ENCODE measurements around the gene PRLR. TPM values are rescaled to one million over a fixed set of nuclear protein-coding genes. Genes with fewer than 3 reads are reported as not detected.

The PRLR gene
- total RNA-seq, 1 donor from 2014 or later = not detected

- Mint-ChIP-seq H3K9me3 (no peaks in the 10 kb centered on the region), H3K4me3 (ENCODE audit: low read depth) (no peak overlapping the region), H3K27me3 (ENCODE audit: low read depth) (peaks cover 3% of the 10 kb centered on the region), H3K4me1 (ENCODE audit: low read depth) (no peaks in the 10 kb centered on the region), H3K27ac (no peak overlapping the region), H3K36me3 (ENCODE audit: low read depth) (no peaks in the 10 kb centered on the region)
- intact Hi-C loops (cut with micrococcal nuclease) = no loop called here
- DNase-seq (ENCODE audit: low spot score) = no peak
Measured at GRCh38 chr5:35094948-35095347, 135.3 kb downstream of the PRLR start.

- DNase-seq (ENCODE audit: low spot score) = no peak
- Mint-ChIP-seq H3K36me3 (ENCODE audit: low read depth) (no peaks in the 10 kb centered on the region), H3K4me1 (ENCODE audit: low read depth) (no peaks in the 10 kb centered on the region), H3K27ac (no peak overlapping the region), H3K27me3 (ENCODE audit: low read depth) (peaks cover 4% of the 10 kb centered on the region), H3K9me3 (no peaks in the 10 kb centered on the region), H3K4me3 (ENCODE audit: low read depth) (no peak overlapping the region)
- intact Hi-C loops (cut with micrococcal nuclease) = no loop called here
Measured at GRCh38 chr5:35092703-35093102, 137.6 kb downstream of the PRLR start.

GRCh38 chr5:35091704-35092103 is 138.6 kb downstream of the PRLR start:
- Mint-ChIP-seq H3K4me1 (ENCODE audit: low read depth) (no peaks in the 10 kb centered on the region), H3K27ac (no peak overlapping the region), H3K27me3 (ENCODE audit: low read depth) (peaks cover 7% of the 10 kb centered on the region), H3K36me3 (ENCODE audit: low read depth) (no peaks in the 10 kb centered on the region), H3K9me3 (no peaks in the 10 kb centered on the region), H3K4me3 (ENCODE audit: low read depth) (no peak overlapping the region)
- intact Hi-C loops (cut with micrococcal nuclease) = no loop called here
- DNase-seq (ENCODE audit: low spot score) = no peak

- no peaks in the 10 kb centered on the region for H3K9me3 Mint-ChIP-seq
- no peak overlapping the region for H3K4me3 Mint-ChIP-seq (ENCODE audit: low read depth)
- intact Hi-C loops (cut with micrococcal nuclease) = loop anchor here (1.0 to 5.0 kb wide), 4 partner anchors 94 to 837 kb away; no protein-coding TSS in a partner anchor
- no peaks in the 10 kb centered on the region for H3K4me1 Mint-ChIP-seq (ENCODE audit: low read depth)
- H3K36me3 Mint-ChIP-seq (ENCODE audit: low read depth) = no peaks in the 10 kb centered on the region
- DNase-seq (ENCODE audit: low spot score) = peak; percentile 22
- no peak overlapping the region for H3K27ac Mint-ChIP-seq
- H3K27me3 Mint-ChIP-seq (ENCODE audit: low read depth) = peaks cover 4% of the 10 kb centered on the region
Measured at GRCh38 chr5:35089334-35090314, 140.7 kb downstream of the PRLR start.

- Mint-ChIP-seq H3K36me3 (ENCODE audit: low read depth) (no peaks in the 10 kb centered on the region), H3K27ac (no peak overlapping the region), H3K9me3 (no peaks in the 10 kb centered on the region), H3K4me1 (ENCODE audit: low read depth) (no peaks in the 10 kb centered on the region), H3K4me3 (ENCODE audit: low read depth) (no peak overlapping the region), H3K27me3 (ENCODE audit: low read depth) (peaks cover 4% of the 10 kb centered on the region)
- no peak for DNase-seq (ENCODE audit: low spot score)
- intact Hi-C loops (cut with micrococcal nuclease) = loop anchor here (2.0 to 5.0 kb wide), 2 partner anchors 114 to 349 kb away; no protein-coding TSS in a partner anchor
Measured at GRCh38 chr5:35087991-35088390, 142.3 kb downstream of the PRLR start.

GRCh38 chr5:35083150-35083549 is 147.1 kb downstream of the PRLR start:
- no peaks in the 10 kb centered on the region for H3K36me3 Mint-ChIP-seq (ENCODE audit: low read depth)
- intact Hi-C loops (cut with micrococcal nuclease) = no loop called here
- no peak for DNase-seq (ENCODE audit: low spot score)

GRCh38 chr5:35082530-35082929 is 147.8 kb downstream of the PRLR start:
- no peaks in the 10 kb centered on the region for H3K36me3 Mint-ChIP-seq (ENCODE audit: low read depth)
- intact Hi-C loops (cut with micrococcal nuclease) = no loop called here
- H3K4me1 Mint-ChIP-seq (ENCODE audit: low read depth) = no peaks in the 10 kb centered on the region
- H3K4me3 Mint-ChIP-seq (ENCODE audit: low read depth) = no peak overlapping the region
- H3K27me3 Mint-ChIP-seq (ENCODE audit: low read depth) = peaks cover 3% of the 10 kb centered on the region
- no peak overlapping the region for H3K27ac Mint-ChIP-seq
- H3K9me3 Mint-ChIP-seq = no peaks in the 10 kb centered on the region
- no peak for DNase-seq (ENCODE audit: low spot score)

More at GRCh38 chr5:35083150-35083549, 147.1 kb downstream of the PRLR start:
- Mint-ChIP-seq H3K27me3 (ENCODE audit: low read depth) (peaks cover 4% of the 10 kb centered on the region), H3K9me3 (no peaks in the 10 kb centered on the region), H3K4me1 (ENCODE audit: low read depth) (no peaks in the 10 kb centered on the region), H3K4me3 (ENCODE audit: low read depth) (no peak overlapping the region), H3K27ac (no peak overlapping the region)

- H3K36me3 Mint-ChIP-seq (ENCODE audit: low read depth) = no peaks in the 10 kb centered on the region
- intact Hi-C loops (cut with micrococcal nuclease) = no loop called here
- no peaks in the 10 kb centered on the region for H3K4me1 Mint-ChIP-seq (ENCODE audit: low read depth)
- H3K4me3 Mint-ChIP-seq (ENCODE audit: low read depth) = no peak overlapping the region
- H3K27me3 Mint-ChIP-seq (ENCODE audit: low read depth) = no peaks in the 10 kb centered on the region
- no peaks in the 10 kb centered on the region for H3K9me3 Mint-ChIP-seq
- no peak for DNase-seq (ENCODE audit: low spot score)
- H3K27ac Mint-ChIP-seq = no peak overlapping the region
Measured at GRCh38 chr5:35081134-35081533, 149.2 kb downstream of the PRLR start.

- Mint-ChIP-seq H3K9me3 (no peaks in the 10 kb centered on the region), H3K4me1 (ENCODE audit: low read depth) (no peaks in the 10 kb centered on the region), H3K36me3 (ENCODE audit: low read depth) (no peaks in the 10 kb centered on the region), H3K27me3 (ENCODE audit: low read depth) (no peaks in the 10 kb centered on the region), H3K4me3 (ENCODE audit: low read depth) (no peak overlapping the region), H3K27ac (no peak overlapping the region)
- intact Hi-C loops (cut with micrococcal nuclease) = no loop called here
- DNase-seq (ENCODE audit: low spot score) = no peak
Measured at GRCh38 chr5:35073160-35073559, 157.1 kb downstream of the PRLR start.

- intact Hi-C loops (cut with micrococcal nuclease) = no loop called here
- no peak for DNase-seq (ENCODE audit: low spot score)
- Mint-ChIP-seq H3K27me3 (ENCODE audit: low read depth) (peaks cover 3% of the 10 kb centered on the region), H3K9me3 (no peaks in the 10 kb centered on the region), H3K36me3 (ENCODE audit: low read depth) (no peaks in the 10 kb centered on the region), H3K4me1 (ENCODE audit: low read depth) (no peaks in the 10 kb centered on the region), H3K4me3 (ENCODE audit: low read depth) (no peak overlapping the region), H3K27ac (no peak overlapping the region)
Measured at GRCh38 chr5:35069188-35069587, 161.1 kb downstream of the PRLR start.

GRCh38 chr5:35067985-35068384 is 162.3 kb downstream of the PRLR start:
- intact Hi-C loops (cut with micrococcal nuclease) = no loop called here
- peaks cover 5% of the 10 kb centered on the region for H3K27me3 Mint-ChIP-seq (ENCODE audit: low read depth)
- H3K27ac Mint-ChIP-seq = no peak overlapping the region

GRCh38 chr5:35066260-35066795 is 164.0 kb downstream of the PRLR start:
- intact Hi-C loops (cut with micrococcal nuclease) = no loop called here
- no peak overlapping the region for H3K27ac Mint-ChIP-seq
- H3K27me3 Mint-ChIP-seq (ENCODE audit: low read depth) = peaks cover 7% of the 10 kb centered on the region
- H3K9me3 Mint-ChIP-seq = no peaks in the 10 kb centered on the region
- DNase-seq (ENCODE audit: low spot score) = no peak
- no peaks in the 10 kb centered on the region for H3K36me3 Mint-ChIP-seq (ENCODE audit: low read depth)
- H3K4me3 Mint-ChIP-seq (ENCODE audit: low read depth) = no peak overlapping the region
- no peaks in the 10 kb centered on the region for H3K4me1 Mint-ChIP-seq (ENCODE audit: low read depth)

More at GRCh38 chr5:35067985-35068384, 162.3 kb downstream of the PRLR start:
- no peaks in the 10 kb centered on the region for H3K9me3 Mint-ChIP-seq
- H3K4me3 Mint-ChIP-seq (ENCODE audit: low read depth) = no peak overlapping the region
- no peak for DNase-seq (ENCODE audit: low spot score)
- H3K4me1 Mint-ChIP-seq (ENCODE audit: low read depth) = no peaks in the 10 kb centered on the region
- H3K36me3 Mint-ChIP-seq (ENCODE audit: low read depth) = no peaks in the 10 kb centered on the region

GRCh38 chr5:35063414-35063813 is 166.9 kb downstream of the PRLR start:
- no peak for DNase-seq (ENCODE audit: low spot score)
- Mint-ChIP-seq H3K27me3 (ENCODE audit: low read depth) (peaks cover 15% of the 10 kb centered on the region), H3K27ac (no peak overlapping the region), H3K36me3 (ENCODE audit: low read depth) (no peaks in the 10 kb centered on the region), H3K4me3 (ENCODE audit: low read depth) (no peak overlapping the region), H3K9me3 (no peaks in the 10 kb centered on the region), H3K4me1 (ENCODE audit: low read depth) (no peaks in the 10 kb centered on the region)
- intact Hi-C loops (cut with micrococcal nuclease) = no loop called here

All from activated T-helper 2 cell treated with anti-CD3 and anti-CD28 coated beads, Interferon-gamma antibody, Interleukin-2, Interleukin-4, amounts not matched to agents 10 μg/mL and 5 μg/mL and 100 μg/mL, durations not matched to agents 14 hours and 24 hours and 36 hours (primary cell).